Activated T-cell treated with anti-CD3 and anti-CD28 coated beads, Interleukin-2, amount 50 U/mL, for 72 hours (primary cell): Measurements from ENCODE around the gene AP4S1. TPM values are rescaled to one million over a fixed set of nuclear protein-coding genes. Genes with fewer than 3 reads are reported as not detected.
"Not testable (repeated sequence)": the region's sequence is repeated elsewhere in the genome, so short reads cannot be mapped to it uniquely, and the experiment has no call there.

Experiments
- ATAC-seq, 2 donors: fragments of 150-1000 bp; cut with Tn5 transposase; replicated peaks in 1 of 2; 2 replicates each; pipeline ENCODE4 v1.10.0; 2021; ENCODE audit warnings: moderate library complexity in 2 of 2, mild to moderate bottlenecking in 1 of 2
- DNase-seq, 2 donors: peaks; one replicate each; pipeline ENCODE4 v3.0.0; 2021 to 2022; ENCODE audit warnings: mixed read lengths in 1 of 2
- H3K27ac Mint-ChIP-seq: one replicate; pipeline ENCODE4 v1.8.0; 2022; ENCODE audit warnings: mild to moderate bottlenecking, moderate library complexity, mixed read lengths
- H3K27me3 Mint-ChIP-seq: one replicate; pipeline ENCODE4 v1.8.0; 2022; ENCODE audit warnings: low read depth, mixed read lengths
- H3K36me3 Mint-ChIP-seq, 2 donors: one replicate each; pipeline ENCODE4 v1.8.0; 2022; ENCODE audit warnings: mixed read lengths in 2 of 2, mild to moderate bottlenecking in 1 of 2; ENCODE audit not compliant: insufficient read depth in 2 of 2
- H3K4me1 Mint-ChIP-seq: one replicate; pipeline ENCODE4 v1.8.0; 2022; ENCODE audit warnings: low read depth, mixed read lengths
- H3K4me3 Mint-ChIP-seq, 2 donors: one replicate each; pipeline ENCODE4 v1.8.0; 2022; ENCODE audit warnings: mild to moderate bottlenecking in 2 of 2, mixed read lengths in 2 of 2, moderate library complexity in 2 of 2
- H3K9me3 Mint-ChIP-seq, 2 donors: one replicate each; pipeline ENCODE4 v1.8.0; 2022; ENCODE audit warnings: mixed read lengths in 2 of 2
- total RNA-seq, 2 donors: library from RNA; stranded (reverse); gene quantifications; one replicate each; pipeline ENCODE4 v1.2.3, GENCODE V29; 2022

AP4S1 gene
- total RNA-seq, 2 donors from 2014 or later, result 6.3 to 8.6 TPM

DNA sequence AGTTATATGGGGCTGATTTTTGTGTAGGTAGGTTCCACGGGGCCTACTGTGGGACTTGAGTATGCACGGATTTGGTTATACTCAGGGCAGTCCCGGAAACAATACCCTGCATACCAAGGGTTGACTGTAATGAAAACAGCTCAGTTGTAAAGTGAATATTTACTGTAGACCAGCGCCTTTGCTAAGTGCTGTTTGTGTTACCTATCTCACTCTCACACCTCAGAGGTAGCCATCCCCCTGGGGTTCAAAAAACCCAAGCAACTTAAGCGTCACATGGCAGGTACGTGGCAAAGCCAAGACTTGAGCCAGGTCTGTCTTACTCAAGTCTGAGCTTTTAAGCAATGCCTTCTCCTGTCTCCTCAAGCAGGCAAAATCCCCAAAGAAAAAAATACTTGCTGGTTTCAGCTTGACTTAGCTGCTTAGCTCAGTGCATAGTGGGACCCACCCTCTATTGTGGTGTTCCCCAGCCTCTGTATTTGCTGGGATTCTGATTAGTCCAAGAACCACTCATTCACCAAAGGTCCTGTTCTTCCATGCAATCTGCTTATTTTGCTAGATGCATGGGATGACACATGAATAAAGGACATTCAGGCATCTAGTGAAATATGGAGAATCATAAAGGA lies 34.9 kb downstream of the AP4S1 start:
- H3K9me3 Mint-ChIP-seq, result no peaks in the 10 kb centered on the region
- no peak overlapping the region for H3K4me3 Mint-ChIP-seq
- no peaks in the 10 kb centered on the region for H3K36me3 Mint-ChIP-seq
- ATAC-seq (no peak), DNase-seq (no peak)
- H3K27me3 Mint-ChIP-seq, result no peaks in the 10 kb centered on the region
- no peaks in the 10 kb centered on the region for H3K4me1 Mint-ChIP-seq
- H3K27ac Mint-ChIP-seq, result no peak overlapping the region

GRCh38 chr14:31062908-31063307 lies 37.5 kb downstream of the AP4S1 start:
- not testable (repeated sequence) for ATAC-seq, H3K9me3 Mint-ChIP-seq, H3K27me3 Mint-ChIP-seq, H3K4me1 Mint-ChIP-seq, DNase-seq, H3K36me3 Mint-ChIP-seq, H3K27ac Mint-ChIP-seq, H3K4me3 Mint-ChIP-seq

DNA sequence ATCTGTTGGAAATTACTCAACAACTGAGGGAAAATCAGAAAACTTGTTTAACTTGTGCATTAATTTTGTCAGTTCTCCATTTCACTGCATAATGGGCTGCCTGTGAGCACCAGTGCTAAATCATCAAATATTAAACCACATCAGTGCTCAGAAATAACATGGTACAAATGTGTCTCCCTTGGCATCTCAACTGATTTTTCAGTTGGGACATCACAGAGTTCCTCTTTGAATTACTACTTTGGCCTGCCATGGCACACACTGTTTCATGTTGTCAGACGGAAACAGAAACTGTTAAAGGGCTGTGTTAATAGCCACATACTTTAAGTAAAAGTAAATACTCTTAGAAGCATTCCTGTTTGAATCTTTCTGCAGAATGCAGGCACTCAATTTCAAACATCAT lies 42.8 kb downstream of the AP4S1 start:
- Mint-ChIP-seq H3K4me1 (no peaks in the 10 kb centered on the region), H3K27me3 (no peaks in the 10 kb centered on the region), H3K9me3 (no peaks in the 10 kb centered on the region), H3K27ac (no peak overlapping the region), H3K36me3 (no peaks in the 10 kb centered on the region), H3K4me3 (no peak overlapping the region)
- no peak for DNase-seq
- no peak for ATAC-seq

DNA sequence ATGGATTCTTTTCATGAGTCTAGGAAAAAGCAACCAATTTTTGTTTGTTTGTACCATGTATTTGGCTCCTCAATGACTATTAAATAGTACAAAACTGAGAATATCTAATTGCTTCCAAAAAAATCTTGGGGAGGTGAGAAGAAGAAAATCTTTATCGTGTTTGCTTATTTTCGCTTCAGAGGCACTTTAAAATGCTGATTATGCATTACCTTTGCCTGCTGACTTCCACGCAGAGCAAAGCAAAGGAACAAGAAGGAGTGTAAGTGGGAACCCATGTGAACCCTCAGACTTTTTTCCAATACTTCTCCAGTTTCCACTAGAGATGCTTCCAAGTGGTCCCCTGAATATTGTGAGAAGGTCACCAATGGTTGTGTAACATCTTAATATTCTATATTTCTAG lies 43.9 kb downstream of the AP4S1 start:
- ATAC-seq (no peak), DNase-seq (no peak)
- Mint-ChIP-seq H3K4me1 (no peaks in the 10 kb centered on the region), H3K27ac (no peak overlapping the region), H3K36me3 (no peaks in the 10 kb centered on the region), H3K9me3 (no peaks in the 10 kb centered on the region), H3K4me3 (no peak overlapping the region), H3K27me3 (no peaks in the 10 kb centered on the region)

GRCh38 chr14:31070431-31070830 lies 45.0 kb downstream of the AP4S1 start:
- ATAC-seq (no peak), DNase-seq (no peak)
- no peak overlapping the region for H3K4me3 Mint-ChIP-seq
- no peak overlapping the region for H3K27ac Mint-ChIP-seq
- H3K4me1 Mint-ChIP-seq, result no peaks in the 10 kb centered on the region
- H3K9me3 Mint-ChIP-seq, result peaks cover 0 to 3% of the 10 kb centered on the region in 2 donors
- H3K27me3 Mint-ChIP-seq, result no peaks in the 10 kb centered on the region
- H3K36me3 Mint-ChIP-seq, result peaks cover 3 to 4% of the 10 kb centered on the region in 2 donors

- H3K9me3 Mint-ChIP-seq, result peaks cover 0 to 3% of the 10 kb centered on the region in 2 donors
- ATAC-seq, result no peak
- H3K36me3 Mint-ChIP-seq, result peaks cover 3 to 4% of the 10 kb centered on the region in 2 donors
- DNase-seq, result no peak
- H3K27me3 Mint-ChIP-seq, result no peaks in the 10 kb centered on the region
- H3K27ac Mint-ChIP-seq, result no peak overlapping the region
- H3K4me1 Mint-ChIP-seq, result no peaks in the 10 kb centered on the region
- no peak overlapping the region for H3K4me3 Mint-ChIP-seq
Observed at GRCh38 chr14:31071151-31071550, 45.7 kb downstream of the AP4S1 start.

DNA sequence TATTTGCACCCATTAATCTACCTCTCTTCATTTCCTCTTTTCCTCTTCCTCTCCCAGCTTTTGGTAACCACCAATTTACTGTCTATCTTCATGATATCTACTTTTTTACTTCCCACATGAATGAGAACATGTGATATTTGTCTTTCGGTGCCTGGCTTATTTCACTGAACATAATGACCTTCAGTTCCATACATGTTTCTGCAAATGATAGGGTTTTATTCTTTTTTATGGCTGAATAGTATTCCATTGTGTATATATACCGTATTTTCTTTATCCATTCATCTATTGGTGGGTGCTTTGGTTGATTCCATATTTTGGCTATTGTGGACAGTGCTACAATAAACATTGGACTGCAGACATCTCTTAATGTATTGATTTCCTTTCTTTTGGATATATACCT lies 49.7 kb downstream of the AP4S1 start:
- Mint-ChIP-seq H3K36me3 (peaks cover 3 to 4% of the 10 kb centered on the region in 2 donors), H3K27ac (no peak overlapping the region), H3K4me1 (no peaks in the 10 kb centered on the region), H3K27me3 (no peaks in the 10 kb centered on the region), H3K4me3 (no peak overlapping the region), H3K9me3 (peaks cover 0 to 3% of the 10 kb centered on the region in 2 donors)
- ATAC-seq (no peak), DNase-seq (no peak)

DNA sequence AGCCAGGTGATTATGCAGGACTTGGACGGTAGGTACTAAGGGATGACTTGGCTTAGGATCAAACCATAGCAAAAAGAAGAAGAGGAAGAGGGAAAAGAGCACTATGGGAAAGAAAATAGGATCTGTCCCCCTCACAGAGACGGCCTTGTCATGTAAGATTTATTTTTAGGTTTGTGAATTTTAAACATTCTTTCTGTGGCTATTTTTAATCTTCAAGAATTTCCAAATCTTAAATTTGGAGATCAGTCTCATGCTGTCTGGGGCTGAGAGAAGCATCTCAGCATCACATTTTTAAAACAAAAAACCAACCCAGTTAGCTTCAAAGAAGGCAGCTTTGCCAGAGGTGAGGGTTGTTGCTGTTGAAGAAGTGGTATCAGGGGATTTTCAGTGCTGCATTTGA lies 53.3 kb downstream of the AP4S1 start:
- no peaks in the 10 kb centered on the region for H3K4me1 Mint-ChIP-seq
- no peak overlapping the region for H3K4me3 Mint-ChIP-seq
- H3K27me3 Mint-ChIP-seq, result no peaks in the 10 kb centered on the region
- H3K27ac Mint-ChIP-seq, result no peak overlapping the region
- peaks cover 3 to 4% of the 10 kb centered on the region in 2 donors for H3K36me3 Mint-ChIP-seq
- DNase-seq (no peak), ATAC-seq (no peak)
- H3K9me3 Mint-ChIP-seq, result peaks cover 0 to 3% of the 10 kb centered on the region in 2 donors

GRCh38 chr14:31080056-31080455 lies 54.6 kb downstream of the AP4S1 start:
- peaks cover 0 to 2% of the 10 kb centered on the region in 2 donors for H3K9me3 Mint-ChIP-seq
- H3K27ac Mint-ChIP-seq, result no peak overlapping the region
- no peaks in the 10 kb centered on the region for H3K4me1 Mint-ChIP-seq
- no peaks in the 10 kb centered on the region for H3K27me3 Mint-ChIP-seq
- peaks cover 1 to 3% of the 10 kb centered on the region in 2 donors for H3K36me3 Mint-ChIP-seq
- H3K4me3 Mint-ChIP-seq, result no peak overlapping the region
- DNase-seq, result no peak
- no peak for ATAC-seq

DNA sequence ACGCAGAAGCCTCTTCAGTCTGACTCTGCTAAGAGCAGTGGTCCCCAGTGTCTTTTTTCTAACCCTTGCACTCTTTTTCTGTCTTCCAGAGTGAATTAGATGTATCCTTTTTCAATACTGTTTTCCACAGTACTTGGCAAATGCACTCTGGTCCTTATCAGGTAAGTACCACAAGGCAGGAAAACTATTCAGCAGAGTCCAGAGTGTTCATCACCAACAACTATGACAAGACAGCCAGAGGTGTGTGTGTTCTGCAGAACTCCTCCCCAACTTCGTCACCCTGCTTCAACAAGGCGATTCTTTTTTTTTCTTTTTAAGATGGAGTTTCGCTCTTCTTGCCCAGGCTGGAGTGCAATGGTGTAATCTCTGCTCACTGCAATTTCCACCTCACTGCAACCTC lies 55.0 kb downstream of the AP4S1 start:
- DNase-seq (no peak), ATAC-seq (no peak)
- no peak overlapping the region for H3K27ac Mint-ChIP-seq
- no peaks in the 10 kb centered on the region for H3K9me3 Mint-ChIP-seq
- H3K4me1 Mint-ChIP-seq, result no peaks in the 10 kb centered on the region
- H3K4me3 Mint-ChIP-seq, result no peak overlapping the region
- H3K27me3 Mint-ChIP-seq, result no peaks in the 10 kb centered on the region
- H3K36me3 Mint-ChIP-seq, result no peaks in the 10 kb centered on the region

DNA sequence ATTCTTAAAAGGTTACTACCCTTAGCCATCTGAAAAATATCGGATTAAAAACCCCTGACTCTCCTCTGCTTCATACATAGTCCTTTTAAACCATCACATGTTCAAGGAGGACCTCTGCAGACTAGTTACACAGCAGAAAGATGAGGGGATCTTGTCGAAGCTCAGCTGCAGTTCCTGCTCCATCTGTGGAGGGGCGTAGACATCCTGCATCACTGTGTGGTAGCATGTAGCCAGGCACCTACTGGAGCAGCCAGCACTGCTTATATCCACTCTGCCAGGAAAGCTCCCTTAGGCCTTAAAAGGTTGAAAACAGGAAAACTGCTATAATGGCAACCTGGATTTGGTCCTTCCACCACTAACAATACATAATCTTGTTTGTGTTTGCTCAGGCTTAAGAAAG lies 58.3 kb downstream of the AP4S1 start:
- Mint-ChIP-seq H3K4me1 (no peaks in the 10 kb centered on the region), H3K27ac (no peak overlapping the region), H3K36me3 (no peaks in the 10 kb centered on the region), H3K9me3 (no peaks in the 10 kb centered on the region), H3K27me3 (no peaks in the 10 kb centered on the region), H3K4me3 (no peak overlapping the region)
- no peak for ATAC-seq
- DNase-seq, result no peak

GRCh38 chr14:31084385-31084784 lies 58.9 kb downstream of the AP4S1 start:
- Mint-ChIP-seq H3K36me3 (no peaks in the 10 kb centered on the region), H3K9me3 (no peaks in the 10 kb centered on the region), H3K4me1 (no peaks in the 10 kb centered on the region), H3K27ac (no peak overlapping the region), H3K27me3 (no peaks in the 10 kb centered on the region), H3K4me3 (no peak overlapping the region)
- DNase-seq, result no peak
- no peak for ATAC-seq

DNA sequence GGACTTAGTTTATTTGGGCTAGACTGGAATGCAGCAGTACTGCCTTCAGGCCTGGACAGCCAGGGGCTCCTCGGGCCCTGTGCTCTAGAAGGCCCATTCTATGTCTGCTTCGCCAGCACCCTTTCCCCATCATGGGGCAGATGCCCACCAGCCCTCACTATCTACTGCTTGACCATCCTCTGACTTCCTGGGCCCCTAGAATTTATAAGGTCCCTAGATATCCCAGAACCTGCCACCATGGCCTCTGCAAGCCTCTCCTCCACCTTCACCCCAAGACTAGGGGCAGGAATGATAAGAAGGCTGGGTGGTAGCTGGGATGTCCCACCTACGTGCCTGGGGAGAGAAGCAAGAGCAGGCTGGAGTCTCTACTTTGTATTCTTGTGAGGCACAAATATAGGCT lies 59.6 kb downstream of the AP4S1 start:
- no peak for DNase-seq
- no peak overlapping the region for H3K4me3 Mint-ChIP-seq

GRCh38 chr14:31086466-31086865 lies 61.0 kb downstream of the AP4S1 start:
- not testable (repeated sequence) for H3K9me3 Mint-ChIP-seq, ATAC-seq, H3K27ac Mint-ChIP-seq, H3K4me3 Mint-ChIP-seq, H3K27me3 Mint-ChIP-seq, H3K36me3 Mint-ChIP-seq, DNase-seq, H3K4me1 Mint-ChIP-seq

More for the DNA sequence above, 59.6 kb downstream of the AP4S1 start:
- Mint-ChIP-seq H3K4me1 (no peaks in the 10 kb centered on the region), H3K36me3 (no peaks in the 10 kb centered on the region), H3K27ac (no peak overlapping the region), H3K27me3 (no peaks in the 10 kb centered on the region), H3K9me3 (no peaks in the 10 kb centered on the region)
- no peak for ATAC-seq
